COLO829 (cell line): ENCODE results near the gene APRT.
"Not testable (repeated sequence)": the region's sequence is repeated elsewhere in the genome, so short reads cannot be mapped to it uniquely, and the experiment has no call there.

Experiments
- DNase-seq: peaks from one replicate; pipeline ENCODE4 v3.0.0; 2012; ENCODE audit warnings: low spot score

Gene APRT

GRCh38 chr16:88841521-88842307, 30.0 kb upstream of the APRT start:
- DNase-seq, result no peak

GRCh38 chr16:88840600-88841215, 29.0 kb upstream of the APRT start:
- no peak for DNase-seq

- DNase-seq, result no peak
Measured at GRCh38 chr16:88839745-88840599, 28.2 kb upstream of the APRT start.

GRCh38 chr16:88839026-88839529, 27.4 kb upstream of the APRT start:
- DNase-seq, result no peak

DNA sequence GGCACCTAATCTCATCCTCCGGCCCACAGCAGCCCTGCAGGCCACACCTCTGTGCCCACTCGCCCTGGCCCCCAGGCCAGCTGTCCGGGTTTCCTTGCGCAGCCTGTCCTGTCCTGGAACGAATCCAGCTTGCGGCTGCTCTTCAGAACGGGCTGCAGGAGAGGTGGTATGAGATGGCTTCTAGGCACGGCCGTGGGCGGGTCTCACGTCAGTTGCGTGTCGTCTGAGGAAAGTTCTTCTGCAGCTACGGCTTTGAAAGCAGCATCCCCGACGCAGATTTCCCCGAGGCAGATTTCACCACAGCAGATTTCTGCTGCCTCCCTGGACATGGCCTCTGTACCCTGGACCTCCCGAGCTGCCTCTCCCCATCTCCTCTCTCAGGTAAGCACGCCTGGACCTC, 26.8 kb upstream of the APRT start:
- DNase-seq, result no peak

DNA sequence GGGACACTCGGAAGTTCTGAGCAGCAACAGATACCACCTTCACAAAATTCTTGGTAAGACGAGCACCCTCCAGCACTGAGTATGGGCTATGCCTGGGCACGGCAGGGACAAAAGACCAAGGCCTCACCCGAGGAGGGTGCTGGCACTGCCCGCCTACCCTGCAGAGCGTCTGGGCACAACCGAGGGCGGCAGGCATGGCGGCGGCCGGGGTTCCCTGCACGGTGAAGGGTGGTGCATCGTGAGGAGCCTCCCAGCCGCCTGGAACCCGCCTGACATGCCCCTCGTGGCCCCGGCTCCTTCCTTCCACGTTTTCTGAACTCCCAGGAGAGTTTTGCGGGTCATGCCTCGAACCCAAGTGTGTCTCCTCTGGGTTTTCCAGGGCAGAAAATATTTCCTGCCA, 26.1 kb upstream of the APRT start:
- no peak for DNase-seq

DNA sequence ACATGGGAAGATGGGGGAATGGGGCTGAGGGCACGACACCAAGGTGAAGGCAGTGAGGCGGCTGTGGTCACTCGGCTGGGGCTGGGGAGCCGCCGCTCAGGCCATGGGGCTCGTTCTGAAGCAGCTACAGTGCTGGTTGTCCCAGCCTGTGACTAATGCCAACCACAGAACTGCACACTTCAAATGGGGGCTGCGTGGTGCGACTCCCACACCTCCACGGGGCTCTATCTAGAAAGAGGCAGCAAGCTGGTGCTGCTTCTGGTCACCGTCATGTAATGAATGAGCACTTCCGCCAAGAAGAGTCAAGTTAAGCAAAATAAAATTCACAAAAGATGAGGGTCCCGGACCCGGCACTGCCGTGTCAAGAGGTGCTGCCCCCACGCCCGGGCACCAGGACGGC, 25.1 kb upstream of the APRT start:
- DNase-seq, result no peak

- DNase-seq, result no peak
Measured at GRCh38 chr16:88835818-88836217, 24.1 kb upstream of the APRT start.

- no peak for DNase-seq
Measured at GRCh38 chr16:88835383-88835782, 23.7 kb upstream of the APRT start.

GRCh38 chr16:88834670-88835069, 22.9 kb upstream of the APRT start:
- DNase-seq, result no peak

GRCh38 chr16:88833086-88833485, 21.4 kb upstream of the APRT start:
- no peak for DNase-seq

GRCh38 chr16:88831838-88832237, 20.1 kb upstream of the APRT start:
- no peak for DNase-seq

DNA sequence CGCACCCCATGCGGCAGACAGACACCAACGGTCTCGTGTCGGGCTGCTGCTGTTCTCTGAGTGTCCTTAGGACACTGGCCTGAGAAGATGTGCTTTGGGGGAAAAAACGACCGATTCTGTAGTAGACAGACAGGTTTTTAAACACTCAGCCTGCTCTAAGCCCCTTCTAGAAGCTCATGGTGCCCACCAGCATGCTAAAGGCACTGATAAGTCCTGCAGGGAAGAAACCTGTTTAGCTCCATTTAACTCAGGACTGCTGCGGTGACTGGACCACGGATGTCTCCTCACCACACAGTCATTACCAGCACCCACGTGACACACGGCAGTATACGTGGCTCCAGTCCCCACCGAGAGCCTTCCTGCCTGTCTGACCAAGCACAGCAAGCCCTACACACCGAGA, 19.1 kb upstream of the APRT start:
- no peak for DNase-seq

GRCh38 chr16:88830258-88830657, 18.5 kb upstream of the APRT start:
- no peak for DNase-seq

- DNase-seq, result no peak
Measured at GRCh38 chr16:88828711-88829110, 17.0 kb upstream of the APRT start.

- DNase-seq, result no peak
Measured at GRCh38 chr16:88827727-88828126, 16.0 kb upstream of the APRT start.

- no peak for DNase-seq
Measured at GRCh38 chr16:88826070-88826840, 14.5 kb upstream of the APRT start.

- no peak for DNase-seq
Measured at GRCh38 chr16:88825146-88825545, 13.4 kb upstream of the APRT start.

- no peak for DNase-seq
Measured at GRCh38 chr16:88824256-88825077, 12.7 kb upstream of the APRT start.

DNA sequence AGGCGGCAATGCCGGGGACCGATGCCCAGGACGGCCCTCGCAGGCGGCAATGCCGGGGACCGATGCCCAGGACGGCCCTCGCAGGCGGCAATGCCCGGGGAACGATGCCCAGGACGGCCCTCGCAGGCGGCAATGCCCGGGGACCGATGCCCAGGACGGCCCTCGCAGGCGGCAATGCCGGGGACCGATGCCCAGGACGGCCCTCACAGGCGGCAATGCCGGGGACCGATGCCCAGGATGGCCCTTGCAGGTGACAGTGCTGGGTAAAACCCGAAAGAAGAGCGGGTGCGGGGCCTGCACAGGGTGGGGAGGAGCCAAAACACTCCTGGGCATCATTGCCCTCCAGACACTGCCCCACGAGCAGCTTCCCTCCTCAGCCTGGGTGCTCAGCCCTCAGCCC, 11.9 kb upstream of the APRT start:
- DNase-seq, result not testable (repeated sequence)
